ENCODE data around the gene MOSMO.
"Not testable (repeated sequence)": the region's sequence is repeated elsewhere in the genome, so short reads cannot be mapped to it uniquely, and the experiment has no call there.

Gene MOSMO

GRCh38 chr16:22043882-22044281 is 36.0 kb downstream of the MOSMO start:
- not testable (repeated sequence) for H3K4me1 ChIP-seq (ENCODE audit: control insufficient read depth, insufficient read depth, low read length, poor library complexity, severe bottlenecking); H3K27ac ChIP-seq (ENCODE audit: low read depth, low read length, severe bottlenecking); H3K9me3 ChIP-seq (ENCODE audit: control insufficient read depth, low read length); H3K4me3 ChIP-seq (ENCODE audit: extremely low read depth, insufficient read depth, low read length, poor library complexity, severe bottlenecking); H3K36me3 ChIP-seq (ENCODE audit: control insufficient read depth, insufficient read depth, low read length)
- 86% methylated on average over 1 of the region's 3 CpGs; no CpG with 5 or more reads in 1 of the 2 experiments for WGBS, 2 experiments (ENCODE audit: insufficient coverage in 2 of 2)

DNA sequence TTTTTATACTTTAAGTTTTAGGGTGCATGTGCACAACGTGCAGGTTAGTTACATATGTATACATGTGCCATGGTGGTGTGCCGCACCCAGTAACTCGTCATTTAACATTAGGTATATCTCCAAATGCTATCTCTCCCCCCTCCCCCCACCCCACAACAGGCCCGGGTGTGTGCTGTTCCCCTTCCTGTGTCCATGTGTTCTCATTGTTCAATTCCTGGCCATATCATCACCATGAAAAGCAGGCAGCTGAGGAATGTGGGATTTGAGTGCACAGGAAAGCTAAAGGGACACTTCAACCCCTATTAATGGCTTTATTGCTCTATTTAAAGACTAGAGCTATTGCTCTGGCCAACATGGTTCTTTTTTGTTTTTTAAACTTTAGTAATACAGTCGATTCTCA is 38.0 kb downstream of the MOSMO start:
- peak overlapping the region; percentile 41 for H3K27ac ChIP-seq (ENCODE audit: low read depth, low read length, severe bottlenecking)
- H3K9me3 ChIP-seq (ENCODE audit: control insufficient read depth, low read length); H3K36me3 ChIP-seq (ENCODE audit: control insufficient read depth, insufficient read depth, low read length); H3K4me3 ChIP-seq (ENCODE audit: extremely low read depth, insufficient read depth, low read length, poor library complexity, severe bottlenecking); H3K4me1 ChIP-seq (ENCODE audit: control insufficient read depth, insufficient read depth, low read length, poor library complexity, severe bottlenecking): not testable (repeated sequence)
- WGBS, 2 experiments (ENCODE audit: insufficient coverage in 2 of 2) = no CpG with 5 or more reads among the region's 5 CpGs

DNA sequence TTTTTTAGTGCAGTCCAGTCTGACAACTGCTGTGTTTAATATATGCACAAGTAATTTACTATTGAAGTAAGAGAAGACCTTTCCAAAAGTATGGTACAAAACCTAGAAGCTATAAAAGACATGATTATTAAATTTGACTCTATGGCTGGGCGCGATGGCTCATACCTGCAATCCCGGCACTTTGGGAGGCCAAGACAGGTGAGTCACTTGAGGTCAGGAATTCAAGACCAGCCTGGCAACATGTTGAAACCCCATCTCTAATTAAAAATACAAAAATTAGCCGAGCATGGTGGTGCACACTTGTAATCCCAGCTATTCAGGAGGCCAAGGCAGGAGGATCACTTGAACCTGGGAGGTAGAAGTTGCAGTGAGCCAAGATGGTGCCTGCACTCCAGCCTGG is 43.1 kb downstream of the MOSMO start:
- no peaks in the 10 kb centered on the region for H3K4me1 ChIP-seq (ENCODE audit: control insufficient read depth, insufficient read depth, low read length, poor library complexity, severe bottlenecking)
- H3K27ac ChIP-seq (ENCODE audit: low read depth, low read length, severe bottlenecking) = no peak overlapping the region
- H3K4me3 ChIP-seq (ENCODE audit: extremely low read depth, insufficient read depth, low read length, poor library complexity, severe bottlenecking) = no peak overlapping the region
- H3K36me3 ChIP-seq (ENCODE audit: control insufficient read depth, insufficient read depth, low read length) = no peaks in the 10 kb centered on the region
- no peaks in the 10 kb centered on the region for H3K9me3 ChIP-seq (ENCODE audit: control insufficient read depth, low read length)
- WGBS, 2 experiments (ENCODE audit: insufficient coverage in 2 of 2) = 83 to 87% methylated on average over 3 of the region's 4 CpGs

GRCh38 chr16:22052980-22053379 is 45.1 kb downstream of the MOSMO start:
- Histone ChIP-seq H3K4me3 (ENCODE audit: extremely low read depth, insufficient read depth, low read length, poor library complexity, severe bottlenecking) (no peak overlapping the region), H3K4me1 (ENCODE audit: control insufficient read depth, insufficient read depth, low read length, poor library complexity, severe bottlenecking) (no peaks in the 10 kb centered on the region), H3K27ac (ENCODE audit: low read depth, low read length, severe bottlenecking) (no peak overlapping the region), H3K36me3 (ENCODE audit: control insufficient read depth, insufficient read depth, low read length) (no peaks in the 10 kb centered on the region), H3K9me3 (ENCODE audit: control insufficient read depth, low read length) (no peaks in the 10 kb centered on the region)
- WGBS, 2 experiments (ENCODE audit: insufficient coverage in 2 of 2) = 100% methylated on average over 1 of the region's 6 CpGs; no CpG with 5 or more reads in 1 of the 2 experiments

GRCh38 chr16:22053921-22054341 is 46.0 kb downstream of the MOSMO start:
- Histone ChIP-seq H3K9me3 (ENCODE audit: control insufficient read depth, low read length) (no peaks in the 10 kb centered on the region), H3K4me1 (ENCODE audit: control insufficient read depth, insufficient read depth, low read length, poor library complexity, severe bottlenecking) (no peaks in the 10 kb centered on the region), H3K36me3 (ENCODE audit: control insufficient read depth, insufficient read depth, low read length) (no peaks in the 10 kb centered on the region), H3K27ac (ENCODE audit: low read depth, low read length, severe bottlenecking) (no peak overlapping the region), H3K4me3 (ENCODE audit: extremely low read depth, insufficient read depth, low read length, poor library complexity, severe bottlenecking) (no peak overlapping the region)
- WGBS, 2 experiments (ENCODE audit: insufficient coverage in 2 of 2) = 93 to 97% methylated on average over 3 of the region's 4 CpGs

DNA sequence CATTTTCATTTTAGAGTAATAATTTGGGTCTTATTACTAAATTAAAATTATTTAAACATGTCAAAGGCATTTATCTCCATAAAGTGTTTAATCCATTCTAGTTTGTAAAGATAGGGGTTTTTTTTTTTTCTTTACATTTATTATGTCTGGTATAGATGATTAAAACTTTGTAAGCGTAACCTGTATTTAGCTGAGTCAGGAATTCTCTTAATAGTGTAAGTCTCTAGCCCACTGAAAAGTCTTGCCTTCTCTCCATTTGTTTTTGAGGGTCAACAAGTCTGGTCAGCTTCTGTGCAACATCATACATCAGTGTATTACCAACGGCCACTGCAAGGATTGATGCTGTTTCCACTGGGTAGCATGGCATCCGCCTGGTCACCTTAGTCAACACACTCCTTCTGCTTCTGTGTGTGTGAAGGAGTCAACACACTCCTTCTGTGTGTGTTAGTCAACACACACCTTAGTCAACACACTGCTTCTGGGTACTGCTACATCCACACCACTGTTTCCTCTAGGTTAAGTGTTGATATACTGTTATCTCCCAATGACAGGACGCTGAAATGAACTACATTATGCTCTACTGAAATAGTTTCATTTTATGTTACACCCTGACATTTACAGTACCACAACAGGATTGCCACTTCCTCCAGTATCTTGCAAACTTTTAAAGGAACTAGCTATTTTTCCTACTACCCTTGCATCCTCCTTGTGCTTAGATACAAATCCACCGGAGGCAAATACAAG is 47.1 kb downstream of the MOSMO start:
- 100% methylated on average over 1 to 2 of the region's 5 CpGs for WGBS, 2 experiments (ENCODE audit: insufficient coverage in 2 of 2)
- Histone ChIP-seq H3K4me1 (ENCODE audit: control insufficient read depth, insufficient read depth, low read length, poor library complexity, severe bottlenecking) (no peaks in the 10 kb centered on the region), H3K27ac (ENCODE audit: low read depth, low read length, severe bottlenecking) (no peak overlapping the region), H3K9me3 (ENCODE audit: control insufficient read depth, low read length) (no peaks in the 10 kb centered on the region), H3K36me3 (ENCODE audit: control insufficient read depth, insufficient read depth, low read length) (no peaks in the 10 kb centered on the region), H3K4me3 (ENCODE audit: extremely low read depth, insufficient read depth, low read length, poor library complexity, severe bottlenecking) (no peak overlapping the region)

GRCh38 chr16:22055881-22056280 is 48.0 kb downstream of the MOSMO start:
- no peaks in the 10 kb centered on the region for H3K36me3 ChIP-seq (ENCODE audit: control insufficient read depth, insufficient read depth, low read length)
- H3K9me3 ChIP-seq (ENCODE audit: control insufficient read depth, low read length) = no peaks in the 10 kb centered on the region
- no peak overlapping the region for H3K27ac ChIP-seq (ENCODE audit: low read depth, low read length, severe bottlenecking)
- H3K4me1 ChIP-seq (ENCODE audit: control insufficient read depth, insufficient read depth, low read length, poor library complexity, severe bottlenecking) = no peaks in the 10 kb centered on the region
- H3K4me3 ChIP-seq (ENCODE audit: extremely low read depth, insufficient read depth, low read length, poor library complexity, severe bottlenecking) = no peak overlapping the region
- WGBS, 2 experiments (ENCODE audit: insufficient coverage in 2 of 2) = 73% methylated on average over 5 of the region's 5 CpGs; no CpG with 5 or more reads in 1 of the 2 experiments

GRCh38 chr16:22063888-22064467 is 56.1 kb downstream of the MOSMO start:
- Histone ChIP-seq H3K4me3 (ENCODE audit: extremely low read depth, insufficient read depth, low read length, poor library complexity, severe bottlenecking) (no peak overlapping the region), H3K36me3 (ENCODE audit: control insufficient read depth, insufficient read depth, low read length) (peaks cover 5% of the 10 kb centered on the region), H3K27ac (ENCODE audit: low read depth, low read length, severe bottlenecking) (no peak overlapping the region), H3K4me1 (ENCODE audit: control insufficient read depth, insufficient read depth, low read length, poor library complexity, severe bottlenecking) (no peaks in the 10 kb centered on the region), H3K9me3 (ENCODE audit: control insufficient read depth, low read length) (no peaks in the 10 kb centered on the region)
- 100% methylated on average over 1 of the region's 1 CpG; no CpG with 5 or more reads in 1 of the 2 experiments for WGBS, 2 experiments (ENCODE audit: insufficient coverage in 2 of 2)

- Histone ChIP-seq H3K27ac (ENCODE audit: low read depth, low read length, severe bottlenecking) (no peak overlapping the region), H3K4me3 (ENCODE audit: extremely low read depth, insufficient read depth, low read length, poor library complexity, severe bottlenecking) (no peak overlapping the region), H3K9me3 (ENCODE audit: control insufficient read depth, low read length) (no peaks in the 10 kb centered on the region), H3K4me1 (ENCODE audit: control insufficient read depth, insufficient read depth, low read length, poor library complexity, severe bottlenecking) (no peaks in the 10 kb centered on the region), H3K36me3 (ENCODE audit: control insufficient read depth, insufficient read depth, low read length) (peaks cover 5% of the 10 kb centered on the region)
- no CpG with 5 or more reads among the region's 1 CpG for WGBS, 2 experiments (ENCODE audit: insufficient coverage in 2 of 2)
These were observed 57.3 kb downstream of the MOSMO start for GRCh38 chr16:22065252-22065651.

DNA sequence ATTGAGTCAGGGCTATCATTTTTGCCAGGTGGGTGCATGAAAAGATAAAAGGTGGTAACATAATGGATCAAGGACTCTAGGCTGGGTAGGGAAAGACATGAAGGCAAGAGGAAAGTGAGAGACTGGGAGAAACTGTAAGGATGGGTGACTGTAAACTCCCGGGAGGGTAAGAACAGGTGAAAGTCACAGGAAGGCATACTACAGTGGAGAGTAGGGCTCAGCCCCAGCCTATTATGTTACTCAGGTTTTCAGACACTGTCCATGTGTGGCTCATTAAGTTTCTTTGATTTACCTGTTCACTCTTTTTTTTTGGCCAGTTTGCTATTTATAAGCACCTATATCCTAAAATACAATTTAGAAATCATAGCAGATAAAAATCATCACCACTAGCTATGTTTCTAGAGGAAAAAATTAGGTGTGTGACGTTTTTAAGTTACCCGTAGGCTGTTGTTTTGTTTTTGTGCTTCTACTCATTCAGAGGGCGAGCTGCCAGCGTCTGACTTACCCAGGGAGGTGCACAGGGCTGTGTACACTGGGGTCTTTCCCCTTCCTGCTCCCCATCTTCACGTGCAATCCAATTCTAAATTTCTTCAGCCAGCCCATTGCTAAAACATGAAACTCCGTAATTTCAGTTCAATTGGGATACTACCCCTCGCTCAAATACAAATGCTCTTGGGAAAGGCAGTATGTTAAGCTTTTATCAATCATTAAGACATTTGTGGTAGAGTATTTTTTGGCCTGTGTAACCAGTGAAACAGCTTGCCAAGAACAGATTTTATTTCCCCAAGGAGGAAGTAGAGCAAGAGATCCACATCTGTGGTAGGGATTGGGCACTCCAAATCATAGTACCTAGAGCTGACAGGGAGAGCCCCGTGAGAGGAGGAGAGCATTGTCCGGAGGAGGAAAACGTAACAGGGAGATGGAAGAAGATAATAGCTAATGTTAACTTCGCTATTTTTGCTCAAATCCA is 62.7 kb downstream of the MOSMO start:
- H3K4me1 ChIP-seq (ENCODE audit: control insufficient read depth, insufficient read depth, low read length, poor library complexity, severe bottlenecking) = no peaks in the 10 kb centered on the region
- H3K36me3 ChIP-seq (ENCODE audit: control insufficient read depth, insufficient read depth, low read length) = peaks cover 6% of the 10 kb centered on the region
- H3K9me3 ChIP-seq (ENCODE audit: control insufficient read depth, low read length) = no peaks in the 10 kb centered on the region
- WGBS, 2 experiments (ENCODE audit: insufficient coverage in 2 of 2) = 93 to 94% methylated on average over 8 to 9 of the region's 12 CpGs
- H3K27ac ChIP-seq (ENCODE audit: low read depth, low read length, severe bottlenecking) = no peak overlapping the region
- H3K4me3 ChIP-seq (ENCODE audit: extremely low read depth, insufficient read depth, low read length, poor library complexity, severe bottlenecking) = no peak overlapping the region
